ENCODE measurements around the gene ORC4.

ORC4 gene

GRCh38 chr2:147927053-147927588 lies 93.4 kb downstream of the ORC4 start:
- DNase-seq: no peak

GRCh38 chr2:147925886-147926285 lies 94.7 kb downstream of the ORC4 start:
- DNase-seq: no peak

GRCh38 chr2:147924647-147925046 lies 95.9 kb downstream of the ORC4 start:
- no peak for DNase-seq

- no peak for DNase-seq
These were observed 96.7 kb downstream of the ORC4 start for GRCh38 chr2:147923846-147924245.

GRCh38 chr2:147917161-147917560 lies 103.4 kb downstream of the ORC4 start:
- no peak for DNase-seq

- no peak for DNase-seq
These were observed 103.8 kb downstream of the ORC4 start for GRCh38 chr2:147916723-147917122.

GRCh38 chr2:147916067-147916466 lies 104.5 kb downstream of the ORC4 start:
- DNase-seq: no peak

- no peak for DNase-seq
These were observed 106.6 kb downstream of the ORC4 start for GRCh38 chr2:147913701-147914480.

- no peak for DNase-seq
These were observed 109.5 kb downstream of the ORC4 start for GRCh38 chr2:147910990-147911473.

- DNase-seq: no peak
These were observed 111.4 kb downstream of the ORC4 start for GRCh38 chr2:147909178-147909577.

- DNase-seq: no peak
These were observed 116.5 kb downstream of the ORC4 start for GRCh38 chr2:147904051-147904450.

- no peak for DNase-seq
These were observed 131.9 kb downstream of the ORC4 start for GRCh38 chr2:147888680-147889079.

GRCh38 chr2:147886136-147886535 lies 134.4 kb downstream of the ORC4 start:
- DNase-seq: no peak

GRCh38 chr2:147884830-147885229 lies 135.7 kb downstream of the ORC4 start:
- DNase-seq: no peak

- DNase-seq: no peak
These were observed 137.9 kb downstream of the ORC4 start for GRCh38 chr2:147882631-147883030.

Measured in activated CD4-positive, CD25-positive, alpha-beta regulatory T cell treated with anti-CD3 and anti-CD28 coated beads, Interleukin-2, amount 50 U/mL, for 72 hours (primary cell).